K562 treated with DMSO at 1 percent for 24 hours (cell line): ENCODE results near the gene NCOR2. TPM values are rescaled to one million over a fixed set of nuclear protein-coding genes. Genes with fewer than 3 reads are reported as not detected.

Source experiments
- total RNA-seq: library from RNA; unstranded; fragments of 300-600 nt; gene quantifications from 2 replicates; pipeline ENCODE4 v1.2.3, GENCODE V29; 2022; ENCODE audit warnings: low read depth; ENCODE audit not compliant: insufficient read depth

NCOR2 gene
- 95.1 and 97.3 TPM in 2 replicates for total RNA-seq

GRCh38 chr12:124566997-124567672 is at the start of gene NCOR2:
Gene NCOR2 (minus strand): TSS chr12:124567612. CDS start chr12:124495251, 72,361 bp downstream.

